Lower leg skin (tissue), 3 donors: ENCODE measurements around the gene GPR26.

ENCODE experiments used
- CTCF ChIP-seq, 3 donors: fragments of 450-650 bp; IDR thresholded peaks; one replicate each; pipeline ENCODE4 v1.5.1; 2016; ENCODE audit warnings: antibody characterized with exemption in 3 of 3, mild to moderate bottlenecking in 3 of 3, moderate library complexity in 2 of 3
- POLR2A ChIP-seq, 2 donors: fragments of 450-650 bp; IDR thresholded peaks; one replicate each; pipeline ENCODE4 v1.6.1; 2016 to 2017; ENCODE audit warnings: antibody characterized with exemption in 2 of 2, mild to moderate bottlenecking in 1 of 2, moderate library complexity in 1 of 2

- TF ChIP-seq CTCF (IDR thresholded peaks at IDR 0.05) (no peak), POLR2A (IDR thresholded peaks at IDR 0.05) (no peak)
These were observed 52.4 kb downstream of the GPR26 start for GRCh38 chr10:123718544-123719060.
